GM18499 (cell line): ENCODE data around the gene MED27.

Experiments
- ATAC-seq: cut with Tn5 transposase; IDR thresholded peaks from one replicate; pipeline ENCODE4 v1.9.1; 2021; ENCODE audit warnings: moderate number of reproducible peaks; ENCODE audit not compliant: insufficient read depth, unreplicated experiment

Gene MED27

GRCh38 chr9:131826966-131827525, 252.6 kb downstream of the MED27 start:
- no peak for ATAC-seq

- no peak for ATAC-seq
Measured at GRCh38 chr9:131826053-131826452, 253.6 kb downstream of the MED27 start.

GRCh38 chr9:131824953-131825495, 254.6 kb downstream of the MED27 start:
- ATAC-seq, result no peak

DNA sequence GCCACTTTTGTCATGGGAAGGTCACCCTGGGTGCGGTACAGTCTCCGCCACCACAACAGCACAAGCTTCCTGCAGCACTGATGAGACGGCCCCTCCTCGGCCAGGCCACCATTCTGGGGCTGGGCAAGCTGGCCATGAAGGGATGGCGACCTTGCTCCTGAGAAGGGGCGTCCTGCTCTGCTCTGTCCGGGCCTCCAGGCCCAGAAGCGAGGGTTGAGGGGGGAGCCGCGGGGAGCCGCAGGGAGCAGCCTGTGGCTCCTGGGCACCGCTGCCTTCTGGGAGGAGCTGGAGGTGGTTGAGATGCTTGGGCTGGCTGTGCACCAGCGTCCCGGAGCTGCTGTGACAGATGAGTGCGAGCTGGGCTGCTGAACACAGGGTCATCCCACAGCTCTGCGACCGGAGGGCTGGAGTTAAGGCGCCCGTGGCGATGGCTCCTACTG, 255.5 kb downstream of the MED27 start:
- no peak for ATAC-seq

DNA sequence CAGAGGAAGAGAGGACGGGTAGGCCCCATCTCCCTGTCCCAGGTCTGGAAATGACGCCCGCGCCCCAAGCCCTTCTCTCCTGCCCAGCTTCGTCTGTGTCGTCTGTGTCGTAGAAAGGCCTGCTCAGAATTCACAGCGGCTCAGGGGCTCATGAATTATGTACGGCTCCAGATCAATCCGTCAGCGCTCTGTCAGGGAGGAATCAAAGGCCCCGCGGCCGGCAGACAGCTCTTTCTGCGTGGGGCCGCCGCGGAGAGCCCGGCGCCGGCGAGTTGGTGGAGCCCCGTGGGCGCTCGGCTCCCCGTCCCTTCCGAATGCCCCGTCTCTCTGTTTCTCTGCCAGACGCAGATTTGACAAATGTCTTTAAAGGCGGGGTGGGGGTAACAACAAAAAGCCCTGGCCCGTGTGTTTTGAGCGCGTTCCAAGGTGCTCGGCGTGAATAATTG, 255.9 kb downstream of the MED27 start:
- ATAC-seq, result no peak

DNA sequence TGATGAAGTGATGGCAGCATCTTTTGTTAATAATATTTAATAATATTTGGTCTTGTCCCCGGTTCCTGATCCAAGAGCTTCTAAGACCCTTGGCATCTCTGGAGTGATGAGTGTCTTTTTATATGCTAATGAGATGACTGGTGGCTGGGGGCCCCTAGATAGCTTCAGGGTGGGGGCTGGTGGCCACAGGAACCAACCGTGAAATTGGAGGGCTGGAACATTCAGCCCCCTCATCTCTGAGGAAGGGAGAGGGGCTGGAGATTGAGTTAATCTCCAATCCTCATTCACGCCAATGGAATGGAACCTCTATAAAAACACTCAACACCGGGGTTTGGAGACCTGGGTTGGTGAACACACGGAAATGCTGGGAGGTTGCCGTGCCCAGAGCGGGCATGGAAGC, 261.6 kb downstream of the MED27 start:
- ATAC-seq, result no peak

GRCh38 chr9:131817627-131818026, 262.0 kb downstream of the MED27 start:
- no peak for ATAC-seq

GRCh38 chr9:131817073-131817472, 262.6 kb downstream of the MED27 start:
- no peak for ATAC-seq

GRCh38 chr9:131815970-131816873, 263.4 kb downstream of the MED27 start:
- no peak for ATAC-seq

DNA sequence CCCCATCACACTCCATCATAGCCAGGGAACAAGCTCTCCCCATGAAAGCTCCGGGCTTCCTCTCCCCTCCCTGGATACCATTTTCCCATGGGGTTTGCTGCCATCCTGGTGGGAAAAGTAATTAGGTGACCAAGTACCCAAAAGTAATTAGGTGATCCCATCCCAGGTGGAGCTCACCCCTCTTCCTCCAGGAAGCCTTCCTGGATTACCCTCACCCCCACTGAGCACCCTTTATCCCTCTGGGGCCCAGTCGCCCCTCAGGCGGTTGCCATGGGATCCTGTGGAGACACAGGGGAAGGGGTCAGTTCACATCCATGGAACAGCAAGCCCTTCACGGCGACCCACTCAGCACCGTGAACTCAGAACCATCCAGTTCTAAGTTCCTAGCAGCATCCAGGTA, 265.0 kb downstream of the MED27 start:
- ATAC-seq, result no peak

DNA sequence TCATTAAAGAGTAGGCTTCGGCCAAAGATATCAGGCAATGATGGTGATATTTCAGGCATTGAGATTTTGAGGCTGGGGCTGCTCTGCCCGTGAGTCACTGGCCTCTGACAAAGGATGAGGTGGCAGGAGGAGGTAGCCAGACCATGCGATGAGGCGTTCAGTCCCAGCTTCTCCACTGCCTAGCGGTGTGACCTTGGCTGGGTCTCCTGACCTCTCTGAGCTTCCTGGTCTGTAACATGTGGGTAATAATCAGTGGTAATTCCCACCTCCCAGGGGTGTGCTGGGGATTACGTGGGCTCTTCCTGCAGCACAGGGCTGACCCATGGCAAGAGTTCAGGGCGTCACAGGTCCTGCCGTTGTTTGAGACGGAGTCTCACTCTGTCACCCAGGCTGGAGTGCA, 266.6 kb downstream of the MED27 start:
- ATAC-seq, result no peak

DNA sequence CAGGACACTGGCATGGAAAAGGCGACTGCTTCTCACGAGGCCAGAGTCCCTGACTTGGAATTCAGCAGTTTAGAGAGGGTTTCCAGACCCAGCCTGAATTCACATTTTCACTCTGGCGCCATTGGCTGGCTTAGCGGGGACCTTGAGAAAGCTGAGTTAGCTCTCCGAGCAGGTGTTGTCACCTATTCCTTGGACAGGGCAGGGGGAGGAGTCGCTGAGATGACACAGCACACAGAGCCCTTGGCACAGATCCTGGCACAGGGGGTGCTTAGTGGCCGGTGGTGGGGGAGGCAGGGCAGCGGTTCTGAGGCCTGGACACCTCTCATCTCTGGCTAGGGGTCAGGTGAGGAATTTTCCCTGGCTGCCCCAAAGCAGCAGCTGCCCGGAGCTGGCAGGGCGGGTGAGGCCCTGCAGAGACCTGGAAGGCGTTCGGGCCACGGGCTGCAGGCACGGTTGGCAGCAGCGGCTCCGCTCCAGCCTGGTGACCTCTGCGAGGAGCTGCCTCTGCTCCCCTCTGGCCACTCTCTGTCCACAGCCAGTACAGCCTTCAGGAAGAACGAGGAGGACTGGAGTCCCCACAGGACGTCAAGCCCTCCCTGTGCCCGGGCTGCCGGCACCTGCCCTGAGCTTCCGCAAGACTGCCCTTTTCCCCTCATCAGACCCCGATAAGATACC, 267.4 kb downstream of the MED27 start:
- ATAC-seq, result no peak

DNA sequence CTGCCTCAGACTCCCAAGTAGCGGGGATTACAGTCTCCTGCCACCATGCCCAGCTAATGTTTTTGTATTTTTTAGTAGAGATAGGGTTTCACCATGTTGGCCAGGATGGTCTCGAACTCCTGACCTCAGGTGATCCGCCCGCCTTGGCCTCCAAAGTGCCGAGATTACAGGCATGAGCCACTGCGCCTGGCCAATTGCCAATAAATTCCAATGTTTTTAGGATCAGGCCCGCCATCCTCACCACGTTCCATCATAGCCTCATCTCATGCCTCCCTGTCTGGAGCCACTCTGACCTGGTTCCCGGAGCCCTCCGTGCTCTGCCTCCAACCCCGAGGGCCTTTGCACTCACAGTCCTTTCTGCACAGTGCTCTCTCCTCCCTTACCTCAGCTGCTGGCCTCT, 268.3 kb downstream of the MED27 start:
- no peak for ATAC-seq

DNA sequence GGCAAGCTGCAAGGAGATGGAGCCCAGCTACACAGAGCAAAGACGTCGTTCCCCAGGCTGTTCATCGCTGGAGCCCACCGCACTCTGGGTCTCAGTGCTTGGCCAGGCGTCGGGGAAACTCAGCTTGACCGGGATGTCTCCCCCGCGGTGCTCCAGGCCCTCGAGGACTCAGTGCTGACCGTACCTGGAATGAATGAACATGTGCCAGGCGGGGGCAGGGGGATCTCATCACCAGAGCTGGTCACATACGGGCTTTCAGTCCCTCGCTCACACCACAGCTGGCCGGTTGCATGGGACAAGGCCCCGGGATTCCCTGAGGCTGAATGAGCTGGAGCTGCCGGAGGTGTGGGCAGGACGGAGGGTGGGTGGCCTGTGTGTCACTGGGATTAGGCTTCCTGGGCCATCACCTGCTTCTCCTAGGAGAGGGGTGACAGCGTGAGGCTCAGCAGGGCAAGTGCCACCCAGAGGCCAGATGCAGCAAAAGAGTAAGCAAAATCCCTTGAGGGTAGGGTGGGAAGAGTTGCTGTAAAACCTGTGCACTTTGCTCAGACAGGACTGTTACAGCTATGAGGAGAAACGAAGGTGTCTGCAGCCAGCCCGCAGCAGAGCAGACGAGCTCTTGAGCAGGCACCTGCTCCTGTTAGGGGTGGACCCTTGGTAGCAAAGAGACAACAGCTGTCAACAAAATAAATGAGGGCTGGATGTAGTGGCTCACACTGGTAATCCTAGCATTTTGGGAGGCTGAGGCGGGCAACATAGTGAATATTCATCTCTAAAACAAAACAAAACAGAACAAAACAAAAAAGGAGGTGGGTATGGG, 269.1 kb downstream of the MED27 start:
- no peak for ATAC-seq
